ENCODE results near the gene SIGLEC7. TPM values are rescaled to one million over a fixed set of nuclear protein-coding genes. Genes with fewer than 3 reads are reported as not detected.

The SIGLEC7 gene
- polyA plus RNA-seq, 1 of the 3 experiments (the other 2 are of a cell fraction): not detected

DNA sequence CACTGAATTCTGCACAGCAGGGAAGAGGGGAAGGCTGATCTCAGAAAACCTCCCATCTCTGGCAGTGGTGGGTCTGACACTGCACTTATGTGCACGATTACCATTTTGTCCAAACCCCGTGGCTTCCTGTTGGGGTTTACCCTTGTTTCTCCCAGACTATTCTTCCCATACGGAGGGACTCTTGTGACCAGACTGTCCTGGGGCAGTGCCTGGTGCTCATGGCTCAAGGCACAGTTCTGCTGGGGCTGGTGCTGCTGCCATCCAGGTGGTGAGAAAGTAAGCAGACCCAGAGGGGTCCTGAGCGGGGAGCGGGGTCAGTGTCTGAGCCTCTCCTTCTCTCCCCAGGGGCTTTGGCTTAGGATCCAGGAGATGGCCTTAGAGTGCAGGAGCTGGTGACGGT, 22.5 kb upstream of the SIGLEC7 start:
- no peak for DNase-seq
- H3K4me1 ChIP-seq (ENCODE audit: control insufficient read depth in 1 of 2, insufficient read depth in 2 of 2, low read depth in 1 of 2, low read length in 1 of 2): no peaks in the 10 kb centered on the region
- H3K27me3 ChIP-seq (ENCODE audit: insufficient read depth): peaks cover 62% of the 10 kb centered on the region
- CTCF ChIA-PET: interaction anchor here (1.3 kb wide), 1 partner anchor 10 kb away, joined by 6 read pairs; no protein-coding TSS in a partner anchor
- TF ChIP-seq, protein P1, sequence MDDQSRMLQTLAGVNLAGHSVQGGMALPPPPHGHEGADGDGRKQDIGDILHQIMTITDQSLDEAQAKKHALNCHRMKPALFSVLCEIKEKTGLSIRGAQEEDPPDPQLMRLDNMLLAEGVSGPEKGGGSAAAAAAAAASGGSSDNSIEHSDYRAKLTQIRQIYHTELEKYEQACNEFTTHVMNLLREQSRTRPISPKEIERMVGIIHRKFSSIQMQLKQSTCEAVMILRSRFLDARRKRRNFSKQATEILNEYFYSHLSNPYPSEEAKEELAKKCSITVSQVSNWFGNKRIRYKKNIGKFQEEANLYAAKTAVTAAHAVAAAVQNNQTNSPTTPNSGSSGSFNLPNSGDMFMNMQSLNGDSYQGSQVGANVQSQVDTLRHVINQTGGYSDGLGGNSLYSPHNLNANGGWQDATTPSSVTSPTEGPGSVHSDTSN (IDR thresholded peaks at IDR 0.05): no peak
- TF ChIP-seq ELF1 (IDR thresholded peaks at IDR 0.05) (no peak), RAD21 (IDR thresholded peaks at IDR 0.05; ENCODE audit: low read length) (no peak), NRF1 (IDR thresholded peaks at IDR 0.05; ENCODE audit: low read depth, low read length) (no peak), RFX5 (IDR thresholded peaks at IDR 0.05; ENCODE audit: low read length) (no peak), SIN3A (IDR thresholded peaks at IDR 0.05; ENCODE audit: borderline replicate concordance, low read depth, low read length) (no peak), MXI1 (IDR thresholded peaks at IDR 0.05; ENCODE audit: low read depth, low read length) (no peak), GATA2 (CRISPR knock-in tag; IDR thresholded peaks at IDR 0.05) (no peak), EZH2phosphoT487 (IDR thresholded peaks at IDR 0.05; ENCODE audit: borderline replicate concordance, low read depth) (no peak)
- TF ChIP-seq, protein P2, sequence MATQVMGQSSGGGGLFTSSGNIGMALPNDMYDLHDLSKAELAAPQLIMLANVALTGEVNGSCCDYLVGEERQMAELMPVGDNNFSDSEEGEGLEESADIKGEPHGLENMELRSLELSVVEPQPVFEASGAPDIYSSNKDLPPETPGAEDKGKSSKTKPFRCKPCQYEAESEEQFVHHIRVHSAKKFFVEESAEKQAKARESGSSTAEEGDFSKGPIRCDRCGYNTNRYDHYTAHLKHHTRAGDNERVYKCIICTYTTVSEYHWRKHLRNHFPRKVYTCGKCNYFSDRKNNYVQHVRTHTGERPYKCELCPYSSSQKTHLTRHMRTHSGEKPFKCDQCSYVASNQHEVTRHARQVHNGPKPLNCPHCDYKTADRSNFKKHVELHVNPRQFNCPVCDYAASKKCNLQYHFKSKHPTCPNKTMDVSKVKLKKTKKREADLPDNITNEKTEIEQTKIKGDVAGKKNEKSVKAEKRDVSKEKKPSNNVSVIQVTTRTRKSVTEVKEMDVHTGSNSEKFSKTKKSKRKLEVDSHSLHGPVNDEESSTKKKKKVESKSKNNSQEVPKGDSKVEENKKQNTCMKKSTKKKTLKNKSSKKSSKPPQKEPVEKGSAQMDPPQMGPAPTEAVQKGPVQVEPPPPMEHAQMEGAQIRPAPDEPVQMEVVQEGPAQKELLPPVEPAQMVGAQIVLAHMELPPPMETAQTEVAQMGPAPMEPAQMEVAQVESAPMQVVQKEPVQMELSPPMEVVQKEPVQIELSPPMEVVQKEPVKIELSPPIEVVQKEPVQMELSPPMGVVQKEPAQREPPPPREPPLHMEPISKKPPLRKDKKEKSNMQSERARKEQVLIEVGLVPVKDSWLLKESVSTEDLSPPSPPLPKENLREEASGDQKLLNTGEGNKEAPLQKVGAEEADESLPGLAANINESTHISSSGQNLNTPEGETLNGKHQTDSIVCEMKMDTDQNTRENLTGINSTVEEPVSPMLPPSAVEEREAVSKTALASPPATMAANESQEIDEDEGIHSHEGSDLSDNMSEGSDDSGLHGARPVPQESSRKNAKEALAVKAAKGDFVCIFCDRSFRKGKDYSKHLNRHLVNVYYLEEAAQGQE (IDR thresholded peaks at IDR 0.05; ENCODE audit: low read depth, low read length): no peak
- TF ChIP-seq, protein P3, sequence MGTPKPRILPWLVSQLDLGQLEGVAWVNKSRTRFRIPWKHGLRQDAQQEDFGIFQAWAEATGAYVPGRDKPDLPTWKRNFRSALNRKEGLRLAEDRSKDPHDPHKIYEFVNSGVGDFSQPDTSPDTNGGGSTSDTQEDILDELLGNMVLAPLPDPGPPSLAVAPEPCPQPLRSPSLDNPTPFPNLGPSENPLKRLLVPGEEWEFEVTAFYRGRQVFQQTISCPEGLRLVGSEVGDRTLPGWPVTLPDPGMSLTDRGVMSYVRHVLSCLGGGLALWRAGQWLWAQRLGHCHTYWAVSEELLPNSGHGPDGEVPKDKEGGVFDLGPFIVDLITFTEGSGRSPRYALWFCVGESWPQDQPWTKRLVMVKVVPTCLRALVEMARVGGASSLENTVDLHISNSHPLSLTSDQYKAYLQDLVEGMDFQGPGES (IDR thresholded peaks at IDR 0.05; ENCODE audit: low read depth, low read length): no peak
- TF ChIP-seq, protein P4, sequence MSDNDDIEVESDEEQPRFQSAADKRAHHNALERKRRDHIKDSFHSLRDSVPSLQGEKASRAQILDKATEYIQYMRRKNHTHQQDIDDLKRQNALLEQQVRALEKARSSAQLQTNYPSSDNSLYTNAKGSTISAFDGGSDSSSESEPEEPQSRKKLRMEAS (IDR thresholded peaks at IDR 0.05; ENCODE audit: low read depth): no peak
- TF ChIP-seq, protein P5, sequence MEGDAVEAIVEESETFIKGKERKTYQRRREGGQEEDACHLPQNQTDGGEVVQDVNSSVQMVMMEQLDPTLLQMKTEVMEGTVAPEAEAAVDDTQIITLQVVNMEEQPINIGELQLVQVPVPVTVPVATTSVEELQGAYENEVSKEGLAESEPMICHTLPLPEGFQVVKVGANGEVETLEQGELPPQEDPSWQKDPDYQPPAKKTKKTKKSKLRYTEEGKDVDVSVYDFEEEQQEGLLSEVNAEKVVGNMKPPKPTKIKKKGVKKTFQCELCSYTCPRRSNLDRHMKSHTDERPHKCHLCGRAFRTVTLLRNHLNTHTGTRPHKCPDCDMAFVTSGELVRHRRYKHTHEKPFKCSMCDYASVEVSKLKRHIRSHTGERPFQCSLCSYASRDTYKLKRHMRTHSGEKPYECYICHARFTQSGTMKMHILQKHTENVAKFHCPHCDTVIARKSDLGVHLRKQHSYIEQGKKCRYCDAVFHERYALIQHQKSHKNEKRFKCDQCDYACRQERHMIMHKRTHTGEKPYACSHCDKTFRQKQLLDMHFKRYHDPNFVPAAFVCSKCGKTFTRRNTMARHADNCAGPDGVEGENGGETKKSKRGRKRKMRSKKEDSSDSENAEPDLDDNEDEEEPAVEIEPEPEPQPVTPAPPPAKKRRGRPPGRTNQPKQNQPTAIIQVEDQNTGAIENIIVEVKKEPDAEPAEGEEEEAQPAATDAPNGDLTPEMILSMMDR (IDR thresholded peaks at IDR 0.05): no peak
- no peak overlapping the region for H2AFZ ChIP-seq (ENCODE audit: low read depth)
- no peaks in the 10 kb centered on the region for H3K79me2 ChIP-seq (ENCODE audit: insufficient read depth)
- no peaks in the 10 kb centered on the region for H3F3A ChIP-seq (replicated peaks; ENCODE audit: insufficient read depth)
- no peaks in the 10 kb centered on the region for H3K36me3 ChIP-seq (replicated peaks in 1 of 2; ENCODE audit: control insufficient read depth in 1 of 2, insufficient read depth in 2 of 2, low read length in 1 of 2)
- 10% methylated on average over 4 of the region's 6 CpGs for WGBS (ENCODE audit: low lambda C conversion rate)
- no peak overlapping the region for H3K9ac ChIP-seq
- no peaks in the 10 kb centered on the region for H3K9me2 ChIP-seq
- POLR2A ChIA-PET: no interaction called here
- H3K27ac ChIP-seq (ENCODE audit: low read depth in 2 of 2, low read length in 1 of 2): no peak overlapping the region
- H3K9me3 ChIP-seq: no peaks in the 10 kb centered on the region
- no peak overlapping the region for H3K4me2 ChIP-seq
- H4K20me1 ChIP-seq (ENCODE audit: insufficient read depth): no peaks in the 10 kb centered on the region
- H3K4me3 ChIP-seq (ENCODE audit: low read depth in 2 of 2, low read length in 1 of 2): no peak overlapping the region

All from SK-N-SH (cell line).